PC-3 (cell line): ENCODE data around the gene VMAC. TPM values are rescaled to one million over a fixed set of nuclear protein-coding genes. Genes with fewer than 3 reads are reported as not detected.

Experiments
- ATAC-seq: fragments of 200-7000 bp; cut with Tn5 transposase; 2 replicates; pipeline ENCODE4 v1.9.1; 2020; ENCODE audit warnings: mild to moderate bottlenecking, moderate library complexity
- BruUV-seq: library from RNA; stranded (reverse); fragments of 400-500 nt; replicated peaks from 2 replicates; lab custom pipeline; 2021; lab: Mats Ljungman, UMichigan
- CTCF ChIA-PET: fragments of 300-600 bp; sonication (Branson Sonifier 250); formaldehyde crosslinking; loops from one replicate; lab custom pipeline; 2022; ENCODE audit warnings: antibody characterized with exemption; lab: Charles Lee
- POLR2A ChIA-PET: fragments of 300-600 bp; sonication (Branson Sonifier 250); formaldehyde crosslinking; loops from one replicate; lab custom pipeline; 2022; ENCODE audit warnings: antibody characterized with exemption; ENCODE audit not compliant: unreplicated experiment; lab: Charles Lee
- DNase-seq: peaks from one replicate; pipeline ENCODE4 v3.0.0-alpha.2; 2015
- H2AFZ ChIP-seq: fragments of 300-600 bp; sonication (generic); 2 replicates; pipeline ENCODE4 v1.6.0; 2016; ENCODE audit warnings: antibody characterized with exemption, low read length
- H3F3A ChIP-seq: fragments of 300-600 bp; sonication (generic); one replicate; pipeline ENCODE4 v1.6.0; 2017; ENCODE audit warnings: antibody characterized with exemption, low read length, control low read depth, mild to moderate bottlenecking; ENCODE audit not compliant: unreplicated experiment
- H3K27ac ChIP-seq: fragments of 300-600 bp; sonication (generic); 2 replicates; pipeline ENCODE4 v1.5.1; 2016; ENCODE audit warnings: mild to moderate bottlenecking, low read length
- H3K27me3 ChIP-seq: fragments of 300-600 bp; sonication (generic); 2 replicates; pipeline ENCODE4 v1.6.1; 2016; ENCODE audit warnings: low read length, mixed read lengths
- H3K36me3 ChIP-seq: fragments of 300-600 bp; sonication (generic); 2 replicates; pipeline ENCODE4 v1.6.1; 2016; ENCODE audit warnings: low read depth, mixed run types, low read length, mixed read lengths
- H3K4me1 ChIP-seq: fragments of 300-600 bp; sonication (generic); 2 replicates; pipeline ENCODE4 v1.5.1; 2016; ENCODE audit warnings: low read length; ENCODE audit not compliant: insufficient read depth
- H3K4me2 ChIP-seq: fragments of 300-600 bp; sonication (generic); 2 replicates; pipeline ENCODE4 v1.6.0; 2016; ENCODE audit warnings: low read length
- H3K4me3 ChIP-seq: fragments of 300-600 bp; sonication (generic); 2 replicates; pipeline ENCODE4 v1.5.1; 2016; ENCODE audit warnings: mild to moderate bottlenecking, low read length, mixed read lengths
- H3K79me2 ChIP-seq: fragments of 300-600 bp; sonication (generic); 2 replicates; pipeline ENCODE4 v1.6.1; 2017; ENCODE audit warnings: low read length, mixed read lengths
- H3K9ac ChIP-seq: fragments of 300-600 bp; sonication (generic); 2 replicates; pipeline ENCODE4 v1.6.0; 2016; ENCODE audit warnings: mild to moderate bottlenecking, low read length
- H3K9me2 ChIP-seq: fragments of 300-600 bp; sonication (generic); replicated peaks from 2 replicates; pipeline ENCODE4 v1.6.1; 2016; ENCODE audit warnings: mixed run types, low read length, mixed read lengths
- H3K9me3 ChIP-seq: fragments of 300-600 bp; sonication (generic); 2 replicates; pipeline ENCODE4 v1.6.1; 2016; ENCODE audit warnings: low read length, mixed read lengths
- H4K20me1 ChIP-seq: fragments of 300-600 bp; sonication (generic); 2 replicates; pipeline ENCODE4 v1.6.1; 2016; ENCODE audit warnings: low read length, mixed read lengths
- EZH2 ChIP-seq: fragments of 300-600 bp; sonication (generic); IDR thresholded peaks from one replicate; pipeline ENCODE4 v1.6.1; 2017; ENCODE audit warnings: antibody characterized with exemption, mild to moderate bottlenecking, low read length; ENCODE audit not compliant: unreplicated experiment
- EZH2phosphoT487 ChIP-seq: fragments of 300-600 bp; sonication (generic); IDR thresholded peaks from 2 replicates; pipeline ENCODE4 v1.6.1; 2018; ENCODE audit warnings: mild to moderate bottlenecking, antibody characterized with exemption, low read length, borderline replicate concordance
- intact Hi-C: fragments of 100-400 bp; cut with micrococcal nuclease; formaldehyde crosslinking; loops from 2 replicates; pipeline ENCODE4 v1.9.0; 2023
- total RNA-seq: library from RNA; depleted of rRNA; stranded (reverse); fragments of >200 nt; gene quantifications from 2 replicates; pipeline ENCODE4 v1.2.3, GENCODE V29; 2014
- TF ChIP-seq, protein P1 (sequence below): fragments of 300-600 bp; sonication (generic); conservative IDR thresholded peaks from 2 replicates; pipeline ENCODE4 v1.5.1; 2017; ENCODE audit warnings: antibody characterized with exemption, low read depth, mild to moderate bottlenecking, low read length

The VMAC gene
- total RNA-seq, 1 experiment from 2014 or later, result 8.3 TPM

GRCh38 chr19:5923356-5923755, 18.7 kb downstream of the VMAC start:
- ChIA-PET POLR2A (no interaction called here), CTCF (no interaction called here)
- Histone ChIP-seq H3K79me2 (no peaks in the 10 kb centered on the region), H2AFZ (no peak overlapping the region), H3K27ac (no peak overlapping the region), H3K9me2 (no peaks in the 10 kb centered on the region), H3K9me3 (no peaks in the 10 kb centered on the region), H3K36me3 (peaks cover 68% of the 10 kb centered on the region), H3K4me1 (no peaks in the 10 kb centered on the region), H3K9ac (no peak overlapping the region), H4K20me1 (no peaks in the 10 kb centered on the region), H3K4me3 (no peak overlapping the region), H3F3A (no peaks in the 10 kb centered on the region), H3K27me3 (no peaks in the 10 kb centered on the region), H3K4me2 (no peak overlapping the region)
- BruUV-seq, result no TSS peak
- ATAC-seq (no peak), DNase-seq (no peak)
- no peak for TF ChIP-seq EZH2
- TF ChIP-seq, protein P1, sequence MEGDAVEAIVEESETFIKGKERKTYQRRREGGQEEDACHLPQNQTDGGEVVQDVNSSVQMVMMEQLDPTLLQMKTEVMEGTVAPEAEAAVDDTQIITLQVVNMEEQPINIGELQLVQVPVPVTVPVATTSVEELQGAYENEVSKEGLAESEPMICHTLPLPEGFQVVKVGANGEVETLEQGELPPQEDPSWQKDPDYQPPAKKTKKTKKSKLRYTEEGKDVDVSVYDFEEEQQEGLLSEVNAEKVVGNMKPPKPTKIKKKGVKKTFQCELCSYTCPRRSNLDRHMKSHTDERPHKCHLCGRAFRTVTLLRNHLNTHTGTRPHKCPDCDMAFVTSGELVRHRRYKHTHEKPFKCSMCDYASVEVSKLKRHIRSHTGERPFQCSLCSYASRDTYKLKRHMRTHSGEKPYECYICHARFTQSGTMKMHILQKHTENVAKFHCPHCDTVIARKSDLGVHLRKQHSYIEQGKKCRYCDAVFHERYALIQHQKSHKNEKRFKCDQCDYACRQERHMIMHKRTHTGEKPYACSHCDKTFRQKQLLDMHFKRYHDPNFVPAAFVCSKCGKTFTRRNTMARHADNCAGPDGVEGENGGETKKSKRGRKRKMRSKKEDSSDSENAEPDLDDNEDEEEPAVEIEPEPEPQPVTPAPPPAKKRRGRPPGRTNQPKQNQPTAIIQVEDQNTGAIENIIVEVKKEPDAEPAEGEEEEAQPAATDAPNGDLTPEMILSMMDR, result no peak
- intact Hi-C loops, result no loop called here

DNA sequence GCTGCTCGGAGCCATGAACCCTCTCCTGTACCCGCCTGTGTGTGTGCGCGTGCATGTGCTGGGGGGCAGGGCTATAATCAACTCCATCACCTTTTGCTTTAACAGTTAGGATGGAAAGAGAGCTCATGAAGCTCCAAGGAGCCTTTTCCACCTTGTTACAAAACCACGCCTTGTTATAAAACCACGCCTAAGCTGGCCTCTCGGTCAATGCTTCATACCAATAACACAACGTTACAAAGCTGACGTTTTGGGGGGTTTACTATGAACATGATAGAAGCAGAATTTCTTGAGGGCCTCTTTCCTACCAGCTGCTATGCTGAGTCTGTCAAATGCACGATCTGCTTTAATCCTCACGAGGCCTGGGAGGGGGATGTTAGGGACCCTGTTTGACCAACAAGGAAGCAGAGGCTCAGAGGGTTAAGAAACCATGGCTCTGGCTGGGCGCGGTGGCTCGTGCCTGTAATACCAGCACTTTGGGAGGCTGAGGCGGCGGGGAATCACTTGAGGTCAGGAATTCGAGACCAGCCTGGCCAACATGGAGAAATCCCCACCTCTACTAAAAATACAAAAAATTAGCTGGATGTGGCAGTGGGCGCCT, 21.3 kb downstream of the VMAC start:
- no peaks in the 10 kb centered on the region for H4K20me1 ChIP-seq
- H3K4me1 ChIP-seq, result no peaks in the 10 kb centered on the region
- no peak overlapping the region for H3K9ac ChIP-seq
- TF ChIP-seq, protein P1, result no peak
- TF ChIP-seq EZH2phosphoT487 (no peak), EZH2 (no peak)
- ChIA-PET CTCF (no interaction called here), POLR2A (no interaction called here)
- intact Hi-C loops, result no loop called here
- peaks cover 87% of the 10 kb centered on the region for H3K36me3 ChIP-seq
- H3K79me2 ChIP-seq, result no peaks in the 10 kb centered on the region
- H3K4me3 ChIP-seq, result no peak overlapping the region
- BruUV-seq, result no TSS peak
- H3F3A ChIP-seq, result no peaks in the 10 kb centered on the region
- ATAC-seq, result no peak
- no peak overlapping the region for H2AFZ ChIP-seq
- no peak for DNase-seq
- H3K9me2 ChIP-seq, result no peaks in the 10 kb centered on the region
- no peak overlapping the region for H3K4me2 ChIP-seq
- H3K27ac ChIP-seq, result no peak overlapping the region
- no peaks in the 10 kb centered on the region for H3K27me3 ChIP-seq
- no peaks in the 10 kb centered on the region for H3K9me3 ChIP-seq

DNA sequence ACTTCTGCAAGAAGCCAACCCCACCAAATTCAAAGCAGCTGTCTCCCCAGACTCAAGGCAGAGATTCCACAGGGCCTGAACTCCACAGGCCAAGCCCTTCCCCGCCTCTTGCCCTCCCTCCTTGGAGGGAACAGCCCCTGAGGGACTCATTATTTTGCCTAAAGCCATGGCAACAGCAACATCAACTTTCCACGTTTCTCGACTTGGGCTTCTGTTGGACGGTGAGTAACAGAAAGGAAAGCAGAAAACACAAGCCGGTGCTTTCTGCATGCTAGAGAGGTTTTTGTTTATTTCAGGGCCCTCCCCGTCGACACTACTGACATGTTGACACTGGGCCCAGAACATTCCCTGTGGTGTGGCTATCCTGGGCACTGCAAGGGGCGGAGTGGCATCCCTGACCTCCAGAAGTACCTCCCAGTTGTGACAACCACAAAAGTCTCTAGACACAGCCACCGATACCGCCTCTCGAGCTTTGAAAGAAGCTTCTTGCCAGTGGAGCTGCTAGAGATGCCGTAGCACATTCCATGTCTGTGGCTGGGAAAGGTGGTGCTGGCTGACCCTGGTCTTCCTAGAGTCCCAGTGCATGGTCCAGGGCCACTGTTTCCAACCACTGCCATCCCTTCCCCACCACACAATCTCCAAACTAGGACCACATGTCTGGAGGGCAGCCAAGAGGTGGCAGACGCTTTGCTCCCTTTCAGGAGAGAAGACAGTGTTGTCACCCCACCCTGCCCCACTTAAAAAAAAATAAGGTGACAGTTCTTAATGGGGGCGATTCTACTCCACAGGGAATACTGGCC, 22.2 kb downstream of the VMAC start:
- TF ChIP-seq EZH2phosphoT487 (no peak), EZH2 (no peak)
- TF ChIP-seq, protein P1, result no peak
- H3K4me2 ChIP-seq, result no peak overlapping the region
- no peaks in the 10 kb centered on the region for H4K20me1 ChIP-seq
- peaks cover 86% of the 10 kb centered on the region for H3K36me3 ChIP-seq
- H3K4me1 ChIP-seq, result no peaks in the 10 kb centered on the region
- no peak for DNase-seq
- CTCF ChIA-PET, result no interaction called here
- no peak overlapping the region for H2AFZ ChIP-seq
- no peaks in the 10 kb centered on the region for H3K9me3 ChIP-seq
- H3K27me3 ChIP-seq, result no peaks in the 10 kb centered on the region
- ATAC-seq, result no peak; the same call in 1 of the 2 replicates
- H3F3A ChIP-seq, result no peaks in the 10 kb centered on the region
- no peak overlapping the region for H3K4me3 ChIP-seq
- no TSS peak for BruUV-seq
- H3K79me2 ChIP-seq, result no peaks in the 10 kb centered on the region
- H3K9ac ChIP-seq, result no peak overlapping the region
- intact Hi-C loops, result no loop called here
- no peaks in the 10 kb centered on the region for H3K9me2 ChIP-seq
- POLR2A ChIA-PET, result interaction anchor here (0.6 kb wide), 1 partner anchor 67 kb away, joined by 4 read pairs; no protein-coding TSS in a partner anchor
- no peak overlapping the region for H3K27ac ChIP-seq
